Ishikawa (cell line): Measurements from ENCODE around the gene SRC.
A peak's percentile ranks its signal among the peaks of the same experiment; 100 is the strongest.

ENCODE experiments used
- CEBPB ChIP-seq: IDR thresholded peaks from 2 replicates; pipeline ENCODE4 v1.6.1; 2012
- CREB1 ChIP-seq: IDR thresholded peaks from 2 replicates; pipeline ENCODE4 v1.6.1; 2012; ENCODE audit warnings: low read depth
- EGR1 ChIP-seq: IDR thresholded peaks from 2 replicates; pipeline ENCODE4 v1.6.1; 2012
- EP300 ChIP-seq: IDR thresholded peaks from 2 replicates; pipeline ENCODE4 v1.6.1; 2012; ENCODE audit warnings: borderline replicate concordance
- FOXM1 ChIP-seq: IDR thresholded peaks from 2 replicates; pipeline ENCODE4 v1.6.1; 2012; ENCODE audit warnings: low read depth, borderline replicate concordance
- NFIC ChIP-seq: IDR thresholded peaks from 2 replicates; pipeline ENCODE4 v1.6.1; 2012
- RAD21 ChIP-seq: IDR thresholded peaks from 2 replicates; pipeline ENCODE4 v1.6.1; 2012; ENCODE audit warnings: low read depth
- TAF1 ChIP-seq: IDR thresholded peaks from 2 replicates; pipeline ENCODE4 v1.6.1; 2012; ENCODE audit warnings: low read depth, mild to moderate bottlenecking
- TCF12 ChIP-seq: IDR thresholded peaks from 2 replicates; pipeline ENCODE4 v1.6.1; 2012; ENCODE audit warnings: low read depth
- TEAD4 ChIP-seq: IDR thresholded peaks from 2 replicates; pipeline ENCODE4 v1.6.1; 2012
- YY1 ChIP-seq: IDR thresholded peaks from 2 replicates; pipeline ENCODE4 v1.6.1; 2012; ENCODE audit warnings: low read depth
- ZBTB7A ChIP-seq: IDR thresholded peaks from 2 replicates; pipeline ENCODE4 v1.6.1; 2012; ENCODE audit warnings: low read depth
- TF ChIP-seq, protein P1 (sequence below): IDR thresholded peaks from 2 replicates; pipeline ENCODE4 v1.6.1; 2012
- TF ChIP-seq, protein P2 (sequence below): IDR thresholded peaks from 2 replicates; pipeline ENCODE4 v1.6.1; 2012
- TF ChIP-seq, protein P3 (sequence below): IDR thresholded peaks from 2 replicates; pipeline ENCODE4 v1.6.1; 2012; ENCODE audit warnings: low read depth, mild to moderate bottlenecking

SRC gene

DNA sequence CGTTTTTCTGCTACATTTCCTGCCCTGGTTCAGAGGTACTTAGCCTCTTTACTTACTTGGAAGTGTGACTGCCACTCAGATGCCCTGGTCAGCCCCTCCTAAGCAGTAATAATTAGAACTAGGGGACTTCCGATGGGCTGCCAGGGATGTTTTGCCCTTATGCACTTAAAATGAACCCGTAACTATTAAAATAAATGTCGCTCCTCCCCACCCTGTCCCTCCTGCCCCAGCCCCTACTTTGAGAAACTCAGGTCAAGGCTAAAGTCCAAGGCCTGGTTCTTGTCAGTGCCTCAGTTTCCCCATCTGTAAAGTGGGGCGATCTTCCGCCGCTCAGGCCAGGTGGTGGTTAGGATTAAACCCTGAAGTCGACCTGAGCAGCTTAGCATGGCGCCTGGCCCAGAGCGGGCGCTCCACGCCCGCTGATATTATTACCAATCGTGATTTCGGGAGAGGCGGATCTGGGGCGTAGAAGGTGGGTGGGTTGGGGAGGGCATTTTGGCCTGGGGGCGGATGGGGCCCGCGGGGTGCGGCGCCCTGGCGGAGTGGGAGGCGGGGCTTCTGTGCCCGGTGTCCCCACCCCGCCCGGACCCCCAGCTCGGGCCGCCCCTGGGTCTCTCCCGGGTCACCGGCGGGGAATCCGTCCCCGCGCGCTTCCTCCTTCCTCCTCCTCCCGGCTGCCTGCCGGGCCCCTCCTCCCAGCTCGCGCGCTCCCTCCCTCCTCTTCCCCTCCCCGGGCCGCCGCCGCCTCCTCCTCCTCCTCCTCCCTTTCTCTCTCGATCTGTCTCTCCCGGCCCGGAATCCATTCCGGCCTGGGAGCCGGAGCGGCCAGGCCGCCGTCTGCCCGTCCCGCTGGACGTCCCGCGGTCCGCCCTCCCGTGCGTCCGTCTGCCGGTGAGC lies at the start of gene SRC:
Gene SRC, plus strand, starts transcription at position 802 of the 897 bp plus-strand sequence. CDS start 38,014 bp downstream, outside the sequence.
- TF ChIP-seq YY1 (no peak), TCF12 (0 out of 2 replicates have a peak, but pooled peaks have one; percentile 12), RAD21 (no peak), EGR1 (peak; percentile 7; the same call in 1 of the 2 replicates), TAF1 (peak; percentile 54)
- TF ChIP-seq, protein P1, sequence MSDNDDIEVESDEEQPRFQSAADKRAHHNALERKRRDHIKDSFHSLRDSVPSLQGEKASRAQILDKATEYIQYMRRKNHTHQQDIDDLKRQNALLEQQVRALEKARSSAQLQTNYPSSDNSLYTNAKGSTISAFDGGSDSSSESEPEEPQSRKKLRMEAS: 0 out of 2 replicates have a peak, but pooled peaks have one; percentile 14

DNA sequence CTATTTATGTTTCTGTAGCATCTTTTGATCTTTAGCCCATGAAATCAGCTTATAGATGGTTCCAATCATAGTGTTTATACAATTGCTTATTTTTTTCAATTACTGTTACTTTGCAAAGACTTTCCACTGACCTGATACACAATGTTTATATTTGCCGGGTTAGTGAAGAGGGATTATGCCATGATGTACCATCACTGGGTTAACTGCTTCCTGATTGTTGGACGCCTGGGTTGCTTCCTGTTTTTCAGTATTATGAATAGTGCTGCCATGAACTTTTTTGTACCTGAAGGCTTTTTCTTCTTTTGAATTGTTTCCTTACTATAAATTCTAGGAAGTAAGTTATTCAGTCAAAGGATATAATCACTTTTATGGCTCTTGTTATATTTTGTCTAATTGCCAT lies 49.6 kb upstream of the SRC start:
- TF ChIP-seq ZBTB7A: no peak
- no peak for TF ChIP-seq NFIC
- TF ChIP-seq, protein P1: no peak
- no peak for TF ChIP-seq FOXM1
- TF ChIP-seq EGR1: no peak
- TF ChIP-seq RAD21: no peak
- TF ChIP-seq, protein P2, sequence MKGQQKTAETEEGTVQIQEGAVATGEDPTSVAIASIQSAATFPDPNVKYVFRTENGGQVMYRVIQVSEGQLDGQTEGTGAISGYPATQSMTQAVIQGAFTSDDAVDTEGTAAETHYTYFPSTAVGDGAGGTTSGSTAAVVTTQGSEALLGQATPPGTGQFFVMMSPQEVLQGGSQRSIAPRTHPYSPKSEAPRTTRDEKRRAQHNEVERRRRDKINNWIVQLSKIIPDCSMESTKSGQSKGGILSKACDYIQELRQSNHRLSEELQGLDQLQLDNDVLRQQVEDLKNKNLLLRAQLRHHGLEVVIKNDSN: no peak
- TF ChIP-seq TEAD4: no peak
- TF ChIP-seq EP300: no peak
- TF ChIP-seq CREB1: no peak

DNA sequence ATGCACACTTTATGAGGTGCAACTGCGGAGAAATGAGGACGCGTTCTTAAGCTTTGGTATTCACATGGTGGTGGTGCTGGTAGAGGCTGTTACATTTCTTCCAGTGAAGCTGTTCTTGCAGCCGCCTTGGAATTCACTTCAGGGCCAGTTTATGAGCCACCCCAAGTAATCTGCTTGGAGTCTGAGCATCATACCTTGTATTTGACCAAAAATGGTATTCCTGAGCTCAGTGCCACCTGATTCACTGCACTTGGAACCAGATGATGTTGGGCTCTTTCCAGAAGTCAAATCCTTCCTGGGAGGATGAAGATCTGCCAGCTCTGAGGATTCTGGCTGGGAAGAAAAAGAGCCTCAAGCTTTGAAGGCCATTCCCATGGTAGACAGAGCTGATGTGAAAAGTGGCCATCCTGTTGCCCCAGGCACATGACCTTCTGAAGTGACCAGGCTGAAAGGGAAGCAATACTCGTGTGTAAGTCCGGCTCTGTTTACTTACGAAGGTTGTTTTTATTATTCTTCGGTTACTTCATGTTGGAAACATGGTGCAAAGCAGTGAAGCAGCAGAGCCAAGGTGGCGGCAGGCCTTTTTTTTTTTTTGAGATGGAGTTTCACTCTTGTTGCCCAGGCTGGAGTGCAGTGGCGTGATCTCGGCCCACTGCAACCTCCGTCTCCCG lies 48.7 kb upstream of the SRC start:
- TF ChIP-seq TCF12: no peak
- TF ChIP-seq, protein P2: no peak
- TF ChIP-seq EP300: no peak
- TF ChIP-seq CEBPB: no peak
- TF ChIP-seq FOXM1: no peak
- TF ChIP-seq TAF1: no peak
- TF ChIP-seq RAD21: no peak
- no peak for TF ChIP-seq CREB1
- TF ChIP-seq, protein P3, sequence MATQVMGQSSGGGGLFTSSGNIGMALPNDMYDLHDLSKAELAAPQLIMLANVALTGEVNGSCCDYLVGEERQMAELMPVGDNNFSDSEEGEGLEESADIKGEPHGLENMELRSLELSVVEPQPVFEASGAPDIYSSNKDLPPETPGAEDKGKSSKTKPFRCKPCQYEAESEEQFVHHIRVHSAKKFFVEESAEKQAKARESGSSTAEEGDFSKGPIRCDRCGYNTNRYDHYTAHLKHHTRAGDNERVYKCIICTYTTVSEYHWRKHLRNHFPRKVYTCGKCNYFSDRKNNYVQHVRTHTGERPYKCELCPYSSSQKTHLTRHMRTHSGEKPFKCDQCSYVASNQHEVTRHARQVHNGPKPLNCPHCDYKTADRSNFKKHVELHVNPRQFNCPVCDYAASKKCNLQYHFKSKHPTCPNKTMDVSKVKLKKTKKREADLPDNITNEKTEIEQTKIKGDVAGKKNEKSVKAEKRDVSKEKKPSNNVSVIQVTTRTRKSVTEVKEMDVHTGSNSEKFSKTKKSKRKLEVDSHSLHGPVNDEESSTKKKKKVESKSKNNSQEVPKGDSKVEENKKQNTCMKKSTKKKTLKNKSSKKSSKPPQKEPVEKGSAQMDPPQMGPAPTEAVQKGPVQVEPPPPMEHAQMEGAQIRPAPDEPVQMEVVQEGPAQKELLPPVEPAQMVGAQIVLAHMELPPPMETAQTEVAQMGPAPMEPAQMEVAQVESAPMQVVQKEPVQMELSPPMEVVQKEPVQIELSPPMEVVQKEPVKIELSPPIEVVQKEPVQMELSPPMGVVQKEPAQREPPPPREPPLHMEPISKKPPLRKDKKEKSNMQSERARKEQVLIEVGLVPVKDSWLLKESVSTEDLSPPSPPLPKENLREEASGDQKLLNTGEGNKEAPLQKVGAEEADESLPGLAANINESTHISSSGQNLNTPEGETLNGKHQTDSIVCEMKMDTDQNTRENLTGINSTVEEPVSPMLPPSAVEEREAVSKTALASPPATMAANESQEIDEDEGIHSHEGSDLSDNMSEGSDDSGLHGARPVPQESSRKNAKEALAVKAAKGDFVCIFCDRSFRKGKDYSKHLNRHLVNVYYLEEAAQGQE: no peak
- TF ChIP-seq TEAD4: no peak
- TF ChIP-seq ZBTB7A: no peak

DNA sequence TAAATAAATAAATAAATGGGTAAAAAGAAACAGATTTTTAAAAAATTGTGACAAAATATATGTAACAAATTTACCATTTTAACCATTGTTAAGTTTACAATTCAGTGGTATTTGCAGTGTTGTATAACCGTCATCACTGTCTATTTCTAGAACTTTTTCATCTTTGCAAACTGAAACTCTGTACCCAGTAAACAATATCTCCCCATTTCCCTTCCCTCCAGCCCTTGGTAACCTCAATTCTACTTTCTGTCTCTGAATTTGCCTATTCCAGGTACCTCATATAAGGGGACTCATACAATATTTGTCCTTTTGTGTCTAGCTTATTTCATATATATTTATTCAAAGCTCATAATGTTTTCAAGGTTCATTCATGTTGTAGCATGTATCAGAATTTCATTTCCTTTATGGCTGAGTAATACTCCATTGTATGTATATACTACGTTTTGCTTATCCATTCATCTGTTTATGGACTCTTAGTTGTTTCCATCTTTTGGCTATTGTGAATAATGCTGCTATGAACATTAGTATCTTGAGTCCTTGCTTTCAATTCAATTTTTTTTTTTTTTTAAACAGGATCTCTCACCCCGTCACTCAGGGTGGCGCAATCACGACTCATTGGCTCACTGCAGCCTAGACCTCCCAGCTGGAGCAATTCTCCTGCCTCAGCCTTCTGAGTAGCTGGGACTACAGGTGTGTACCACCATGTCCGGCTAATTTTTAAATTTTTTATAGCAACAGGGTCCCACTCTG lies 47.6 kb upstream of the SRC start:
- TF ChIP-seq TCF12 (no peak), ZBTB7A (no peak), RAD21 (no peak), CREB1 (no peak), TAF1 (no peak), NFIC (no peak)

DNA sequence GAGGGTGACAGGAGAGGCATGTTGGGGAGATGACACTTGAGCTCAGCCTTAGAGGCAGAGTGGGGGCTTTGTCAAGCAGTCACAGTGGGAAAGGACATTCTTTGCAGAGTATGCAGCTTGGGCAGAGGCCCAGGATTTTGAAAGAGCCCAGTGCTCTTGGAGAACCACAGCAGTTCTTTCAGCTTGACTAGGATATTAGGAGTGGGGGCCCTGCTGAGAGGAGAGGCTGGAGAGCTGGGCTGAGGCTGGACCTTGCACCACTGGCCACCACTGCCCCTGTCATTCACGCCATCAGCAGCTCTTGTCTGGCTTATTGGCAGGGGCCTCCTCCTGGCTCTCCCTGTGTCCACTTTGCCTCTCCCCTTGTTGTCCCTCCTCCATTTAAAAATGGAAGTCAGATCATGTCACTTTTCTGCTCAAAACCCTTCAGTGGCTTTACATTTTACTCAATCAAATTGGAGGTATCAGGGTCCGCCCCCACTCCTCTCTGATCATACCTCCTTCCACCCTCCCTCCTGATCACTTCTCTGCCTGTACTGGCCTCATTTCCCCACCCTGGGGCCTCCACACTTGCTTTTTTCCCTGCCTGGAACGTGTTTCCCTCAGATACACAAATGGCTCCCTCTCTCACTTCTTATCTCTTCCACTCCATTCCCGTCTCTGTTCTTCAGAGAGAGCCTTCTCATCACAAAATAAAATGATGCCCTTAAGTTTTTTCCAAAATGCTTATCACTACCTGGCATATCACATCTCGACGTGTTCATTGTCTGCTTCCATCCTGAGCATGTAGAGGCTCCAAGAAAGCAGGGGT lies 46.0 kb upstream of the SRC start:
- TF ChIP-seq ZBTB7A (no peak), FOXM1 (no peak), TEAD4 (no peak), RAD21 (no peak), TAF1 (no peak), CREB1 (no peak), EGR1 (no peak), CEBPB (no peak), YY1 (no peak), EP300 (no peak), NFIC (no peak), TCF12 (no peak)
- TF ChIP-seq, protein P2: no peak
- TF ChIP-seq, protein P3: no peak
- TF ChIP-seq, protein P1: no peak
